HG03354 (cell line): Measurements from ENCODE around the gene GARIN5A.

Experiments used
- ATAC-seq: cut with Tn5 transposase; IDR thresholded peaks from one replicate; pipeline ENCODE4 v1.9.1; 2021; ENCODE audit warnings: mild to moderate bottlenecking; ENCODE audit not compliant: unreplicated experiment, poor library complexity, severe bottlenecking

The GARIN5A gene

DNA sequence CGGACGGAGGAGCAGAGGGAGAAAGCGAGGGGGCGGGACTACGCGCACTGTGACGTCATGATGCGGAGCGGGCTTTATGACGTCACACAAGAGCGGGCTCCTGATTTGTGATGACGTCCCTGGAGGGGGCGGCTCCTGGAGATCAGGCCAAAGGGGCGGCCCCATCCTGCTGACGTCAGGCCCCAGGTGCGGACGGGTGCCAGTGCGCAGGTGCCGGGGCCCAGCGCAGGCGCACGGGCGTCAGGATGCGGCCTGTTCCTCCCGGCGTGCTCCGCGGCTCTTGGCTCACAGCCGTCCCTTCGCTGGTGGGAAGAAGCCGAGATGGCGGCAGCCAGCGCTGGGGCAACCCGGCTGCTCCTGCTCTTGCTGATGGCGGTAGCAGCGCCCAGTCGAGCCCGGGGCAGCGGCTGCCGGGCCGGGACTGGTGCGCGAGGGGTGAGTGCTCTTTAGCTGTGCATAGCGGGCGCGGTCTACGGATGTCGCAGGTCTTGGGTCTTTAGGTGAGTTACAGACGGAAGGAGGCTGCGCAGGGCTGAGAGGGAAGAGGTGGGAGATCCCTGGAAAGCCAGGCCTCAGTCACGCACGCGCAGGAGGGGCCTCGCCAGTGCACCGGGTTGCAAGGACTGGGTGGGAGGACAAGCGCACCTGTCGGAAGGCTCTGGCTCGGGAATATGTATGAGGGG lies at the start of gene GARIN5A, which contains the start of gene EMC10:
Gene GARIN5A, minus strand, starts transcription at position 625 of the 683 bp plus-strand sequence. Its CDS starts 460 bp downstream, at position 165.
Gene EMC10, plus strand, starts transcription at position 284 of the 683 bp plus-strand sequence. Its CDS starts 38 bp downstream, at position 322.
- ATAC-seq = peak; percentile 92

DNA sequence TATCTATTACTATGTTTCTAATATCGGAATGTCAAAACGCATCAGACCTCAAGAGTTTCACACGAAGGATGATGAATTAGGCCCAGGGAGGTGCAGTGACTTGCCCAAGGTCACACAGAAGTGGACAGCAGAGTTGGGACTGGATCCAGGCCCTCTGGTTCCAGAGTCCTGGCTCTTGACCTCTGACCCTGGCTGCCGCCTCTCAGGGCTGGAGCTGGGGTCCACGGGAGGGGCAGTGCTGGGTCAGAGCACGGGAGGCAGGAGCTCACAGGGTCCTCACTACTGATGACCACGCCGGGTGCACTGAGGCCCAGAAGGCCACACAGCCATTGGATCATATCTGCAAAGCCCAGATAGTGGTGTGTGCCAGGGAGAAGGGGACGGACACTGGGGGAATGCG lies 46.2 kb upstream of the GARIN5A start:
- ATAC-seq = no peak

DNA sequence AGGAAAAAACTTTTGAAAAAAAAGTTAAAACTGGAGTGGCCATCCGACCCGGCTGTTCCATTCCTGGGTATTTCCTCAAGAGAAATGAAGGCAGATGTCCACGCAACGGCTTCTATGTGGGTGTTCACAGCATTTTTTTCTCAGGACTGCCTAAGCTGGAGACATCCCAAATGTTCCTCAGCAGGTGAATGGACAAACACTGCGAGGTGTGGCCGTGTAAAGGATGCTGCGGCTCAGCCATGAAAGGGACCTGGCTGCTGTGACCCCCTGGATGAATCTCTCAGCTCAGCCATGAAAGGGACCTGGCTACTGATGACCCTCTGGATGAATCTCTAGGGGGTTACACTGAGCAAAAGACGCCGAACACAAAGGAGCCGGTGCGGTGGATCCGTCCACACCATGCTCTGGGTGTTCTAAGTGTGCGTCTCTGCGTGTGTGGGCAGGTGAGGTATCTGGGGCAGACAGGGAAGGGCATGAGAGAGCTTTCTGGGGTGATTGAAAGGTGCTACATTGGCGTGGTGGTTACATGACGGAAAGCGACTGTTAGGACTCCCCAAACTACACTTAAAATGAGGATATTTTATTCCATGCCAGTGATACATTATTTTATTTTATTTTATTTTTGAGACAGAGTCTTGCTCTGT lies 44.3 kb upstream of the GARIN5A start:
- no peak for ATAC-seq

DNA sequence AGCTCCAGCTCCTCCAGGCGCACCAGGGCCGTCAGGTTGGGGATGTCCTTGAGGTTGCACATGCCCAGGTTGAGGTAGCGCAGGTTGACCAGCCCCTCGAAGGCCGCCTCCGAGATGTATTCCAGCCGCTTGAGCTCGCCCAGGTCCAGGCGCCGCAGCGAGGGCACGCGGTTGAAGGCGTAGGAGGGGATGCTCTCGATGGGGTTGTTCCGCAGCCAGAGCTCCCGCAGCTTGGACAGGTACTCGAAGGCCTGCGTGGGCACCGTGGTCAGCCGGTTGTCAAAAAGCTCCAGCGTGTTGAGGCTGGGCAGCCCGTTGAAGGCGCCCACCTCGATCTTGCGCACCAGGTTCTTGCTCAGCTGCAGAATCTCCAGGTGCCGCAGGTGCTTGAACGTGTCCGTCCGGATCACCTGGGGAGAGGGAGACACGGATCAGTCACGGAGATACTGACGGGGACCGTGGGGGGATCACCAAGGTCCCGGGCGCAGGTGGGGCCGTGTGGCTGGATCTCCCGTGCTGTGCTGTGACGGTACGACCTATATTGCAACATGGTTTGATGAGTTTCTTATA lies 42.4 kb upstream of the GARIN5A start:
- no peak for ATAC-seq

DNA sequence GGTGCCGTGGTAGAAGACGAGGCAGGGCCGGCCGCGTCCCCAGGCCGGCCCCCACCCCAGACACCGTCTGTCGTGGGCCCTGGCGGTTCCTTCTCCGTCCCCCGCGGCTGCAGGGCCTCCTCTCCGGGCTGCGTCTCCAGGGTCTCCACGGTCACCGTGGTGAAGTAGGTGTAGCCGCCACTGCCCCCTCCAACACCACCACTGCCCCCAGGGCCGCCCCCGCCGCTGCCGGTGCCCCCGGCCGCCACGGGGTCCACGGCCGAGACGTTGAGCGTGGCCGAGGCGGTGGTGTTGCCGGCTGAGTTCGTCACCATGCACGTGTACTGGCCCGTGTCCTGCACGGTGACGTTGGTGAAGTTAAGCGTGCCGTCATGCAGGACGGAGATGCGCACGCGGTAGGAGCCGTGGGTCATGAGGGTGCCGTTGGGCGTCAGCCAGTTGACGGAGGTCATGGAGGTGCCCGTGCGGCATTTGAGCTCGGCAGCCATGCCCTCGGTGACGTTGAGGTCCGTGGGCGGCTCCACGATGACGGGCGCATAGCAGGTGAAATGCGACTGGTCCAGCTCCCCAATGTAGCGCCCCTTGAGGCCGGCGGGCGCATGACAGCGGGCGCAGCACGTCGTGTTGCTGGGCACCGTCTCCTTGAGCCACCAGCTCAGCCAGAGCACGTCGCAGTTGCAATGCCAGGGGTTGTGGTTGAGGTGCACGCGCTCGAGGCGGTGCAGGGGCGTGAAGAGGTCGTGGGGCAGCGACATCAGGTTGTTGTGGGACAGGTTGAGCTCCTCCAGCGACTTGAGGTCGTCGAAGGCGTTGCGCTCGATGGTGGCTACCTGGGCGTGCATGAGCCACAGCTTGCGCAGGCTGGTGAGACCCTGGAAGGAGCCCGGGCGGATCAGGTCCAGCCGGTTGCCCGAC lies 41.7 kb upstream of the GARIN5A start:
- ATAC-seq = no peak

DNA sequence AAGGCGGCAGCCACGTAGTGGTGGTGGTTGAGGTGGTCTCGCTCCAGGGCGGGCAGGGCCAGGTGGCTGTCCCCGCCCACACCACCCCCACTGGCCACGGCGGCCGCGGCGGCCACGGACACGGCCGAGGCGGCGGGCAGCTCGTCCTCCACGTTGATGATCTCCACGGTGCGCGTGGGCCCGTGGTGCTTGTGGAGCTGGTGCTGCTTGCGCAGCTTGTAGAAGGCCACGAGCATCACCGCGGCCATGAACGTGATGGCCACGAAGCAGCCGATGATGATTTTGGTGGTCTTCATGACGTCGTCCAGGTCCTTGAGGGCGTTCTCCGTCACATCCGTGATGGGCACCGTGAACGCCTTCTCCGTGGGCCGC lies 41.0 kb upstream of the GARIN5A start:
- no peak for ATAC-seq

DNA sequence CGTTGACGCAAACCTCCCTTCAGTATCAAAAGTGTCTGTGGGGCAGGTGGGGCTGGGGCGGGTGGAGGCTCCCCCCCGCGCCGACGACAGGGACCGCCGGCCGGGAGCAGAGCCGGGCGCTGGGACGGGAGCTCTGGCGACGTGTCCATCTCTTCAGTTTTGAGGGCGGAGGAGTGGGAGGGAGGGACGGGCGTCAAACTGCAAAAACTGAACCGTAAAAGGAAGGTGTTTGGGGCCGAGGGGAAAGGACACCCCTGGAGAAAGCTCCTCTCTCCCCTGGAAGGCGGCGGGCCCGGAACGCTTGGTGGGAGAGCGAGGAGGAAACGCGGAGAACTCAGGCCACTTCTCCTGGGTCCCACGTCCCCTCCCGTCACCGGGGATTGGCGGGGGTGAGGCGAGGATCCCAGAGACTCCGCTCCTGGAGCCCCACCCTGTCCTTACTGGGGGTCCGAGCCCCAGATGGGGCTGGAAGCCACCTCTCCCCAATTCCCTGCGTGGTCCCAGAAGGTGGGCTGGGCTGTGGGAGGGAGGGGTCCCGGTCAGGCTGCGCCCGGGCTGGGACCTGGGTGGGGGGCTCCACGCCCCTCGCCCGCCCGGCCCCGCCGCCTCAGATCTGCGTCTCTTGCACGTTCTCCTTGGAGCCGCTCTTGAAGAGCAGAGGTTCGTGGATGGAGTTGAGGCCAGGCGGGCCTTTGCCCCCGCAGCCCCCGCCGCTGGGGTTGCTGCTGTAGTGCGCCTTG lies 40.5 kb upstream of the GARIN5A start:
- ATAC-seq = no peak

DNA sequence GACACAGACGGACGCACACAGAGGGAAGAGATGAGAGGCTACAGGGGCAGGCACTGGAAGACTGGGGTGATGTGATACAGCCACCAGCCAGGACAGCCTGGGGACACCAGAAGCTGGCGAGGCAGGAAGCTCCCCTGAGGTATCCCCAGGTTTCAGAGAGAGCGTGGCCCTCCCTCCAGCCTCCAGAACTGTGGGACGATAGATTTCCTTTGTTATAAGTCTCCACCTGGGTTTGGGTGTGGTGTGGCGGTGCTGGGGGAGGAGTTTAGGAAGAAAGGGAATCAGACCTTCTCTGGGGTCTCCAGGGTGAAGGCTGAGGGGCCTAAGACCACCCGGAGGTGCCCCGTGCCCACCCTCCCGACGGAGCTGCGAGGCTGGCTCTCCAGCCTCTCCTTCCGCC lies 39.8 kb upstream of the GARIN5A start:
- ATAC-seq = no peak

DNA sequence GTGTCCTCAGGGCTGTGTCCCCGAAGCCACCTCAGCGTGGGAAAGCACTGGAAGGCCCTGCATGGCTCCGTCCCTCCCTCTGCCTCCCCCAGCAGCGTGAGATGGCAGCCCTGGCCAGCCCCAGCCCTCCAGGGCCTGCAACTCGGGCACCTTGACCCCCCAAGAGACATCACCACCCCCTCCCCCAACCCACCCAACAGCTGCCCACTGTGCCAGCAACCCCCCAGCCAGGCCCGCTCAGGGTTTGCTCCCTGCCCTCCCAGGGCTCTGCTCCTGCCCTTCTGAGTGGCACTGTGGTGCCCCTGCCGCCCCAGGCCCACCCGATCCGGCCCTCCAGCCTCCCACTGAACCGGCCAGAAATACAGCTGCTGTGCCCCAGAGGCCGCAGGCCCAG lies 38.5 kb upstream of the GARIN5A start:
- no peak for ATAC-seq

DNA sequence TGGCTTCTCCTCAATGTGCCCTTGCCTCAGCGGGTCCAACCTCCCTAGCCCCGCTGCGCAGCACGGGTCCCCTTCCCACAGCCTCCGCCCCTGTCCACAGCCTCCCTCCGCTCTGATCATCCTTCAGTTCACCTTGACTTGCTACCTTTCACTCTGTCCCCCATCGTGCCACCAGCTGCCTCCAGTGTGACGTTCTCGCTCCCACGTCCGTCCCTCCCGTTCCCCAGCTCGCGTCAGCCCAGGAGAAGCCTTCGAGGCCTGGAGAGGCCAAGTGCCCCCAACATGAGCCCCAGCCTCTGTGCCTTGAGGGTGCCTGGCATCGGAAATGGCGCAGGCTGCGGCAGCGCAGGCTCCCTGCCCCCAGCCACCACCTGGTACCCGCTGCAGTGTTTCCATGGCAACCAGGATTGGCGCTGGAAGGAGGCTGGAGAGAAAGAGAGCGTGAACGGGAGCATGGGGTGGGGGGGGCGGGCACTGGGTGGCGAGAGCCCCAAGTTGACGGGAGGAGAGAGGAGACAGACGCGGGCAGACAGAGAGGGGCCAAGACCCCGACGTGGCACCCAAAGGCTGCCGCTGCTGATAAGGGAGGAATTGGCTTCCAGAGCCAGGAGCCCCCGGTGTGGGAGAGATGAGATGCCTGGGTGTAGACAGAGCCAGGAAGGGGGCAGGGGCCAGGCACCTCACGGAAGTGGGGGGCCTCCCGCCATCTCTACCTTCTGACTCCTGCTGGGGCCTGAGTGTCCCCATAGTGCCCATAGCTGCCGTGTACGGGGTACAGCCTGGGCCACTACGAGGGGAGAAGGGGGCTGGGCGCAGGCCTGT lies 37.9 kb upstream of the GARIN5A start:
- no peak for ATAC-seq

DNA sequence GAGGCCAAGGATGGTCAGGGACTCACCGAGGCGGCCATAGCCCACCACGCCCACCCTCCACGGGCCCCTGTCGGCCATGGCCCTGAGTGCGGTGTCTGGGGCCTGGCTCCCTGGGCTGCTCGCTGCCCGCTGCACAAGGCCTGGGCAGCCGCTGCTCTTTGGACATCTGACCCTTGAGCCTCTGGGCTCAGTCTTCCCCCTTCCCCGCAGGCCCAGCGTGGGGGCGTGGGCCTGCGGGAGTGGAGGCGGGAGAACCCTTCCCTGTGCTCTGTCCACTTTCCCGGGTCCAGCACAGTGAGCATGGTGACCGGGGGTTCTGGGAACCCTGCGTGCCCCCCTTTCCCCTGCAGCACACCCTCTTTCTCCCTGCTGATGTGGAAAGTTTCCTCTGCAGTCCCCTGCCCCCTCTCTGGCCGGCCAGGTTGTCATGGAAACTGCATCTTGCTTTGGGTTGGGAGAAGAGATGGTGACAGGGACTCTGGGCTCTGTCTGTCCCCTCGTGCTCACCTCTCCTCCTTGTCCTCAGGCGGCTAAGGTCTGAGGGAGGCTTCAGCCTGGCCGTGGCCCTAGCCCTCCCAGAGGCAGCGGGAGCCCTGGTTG lies 37.2 kb upstream of the GARIN5A start, which contains the start of gene ASPDH:
Gene ASPDH, minus strand, starts transcription at position 168 of the 600 bp plus-strand sequence. Its CDS starts 90 bp downstream, at position 78.
- ATAC-seq = no peak

DNA sequence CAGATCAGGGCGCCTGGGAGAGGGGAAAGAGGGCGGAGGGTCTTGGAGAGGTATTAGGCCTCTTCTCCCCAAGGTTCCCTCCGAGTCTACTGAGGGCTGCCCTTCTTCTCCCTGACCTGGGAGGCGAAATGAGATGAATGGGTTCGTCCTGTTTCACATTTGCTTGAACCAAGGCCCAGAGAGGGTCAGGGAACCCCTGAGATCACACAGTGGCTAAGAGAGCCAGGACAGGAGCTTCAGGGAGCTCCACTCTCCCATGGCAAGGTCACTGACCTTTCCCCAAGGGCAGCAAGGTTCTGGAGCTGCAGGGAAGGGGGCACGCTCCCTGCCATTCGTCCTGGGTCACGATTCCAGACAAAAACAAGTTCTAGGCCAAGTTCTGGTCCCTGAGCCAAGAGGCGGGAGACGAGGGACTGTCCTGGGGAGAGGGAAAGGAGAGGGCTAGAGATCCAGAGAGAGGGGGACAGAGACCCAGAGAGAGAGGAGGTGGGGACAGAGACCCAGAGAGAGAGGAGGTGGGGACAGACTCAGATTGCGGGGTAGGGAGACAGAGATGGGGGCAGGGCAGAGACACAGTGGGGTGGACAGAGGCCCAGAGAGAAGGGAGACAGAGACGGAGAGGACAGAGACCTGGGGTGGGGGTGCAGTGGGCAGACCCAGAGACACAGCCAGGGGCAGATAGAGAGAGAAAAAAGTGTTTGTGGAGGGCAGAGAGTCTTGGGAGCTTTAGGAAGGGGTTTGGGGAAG lies 36.5 kb upstream of the GARIN5A start:
- no peak for ATAC-seq

DNA sequence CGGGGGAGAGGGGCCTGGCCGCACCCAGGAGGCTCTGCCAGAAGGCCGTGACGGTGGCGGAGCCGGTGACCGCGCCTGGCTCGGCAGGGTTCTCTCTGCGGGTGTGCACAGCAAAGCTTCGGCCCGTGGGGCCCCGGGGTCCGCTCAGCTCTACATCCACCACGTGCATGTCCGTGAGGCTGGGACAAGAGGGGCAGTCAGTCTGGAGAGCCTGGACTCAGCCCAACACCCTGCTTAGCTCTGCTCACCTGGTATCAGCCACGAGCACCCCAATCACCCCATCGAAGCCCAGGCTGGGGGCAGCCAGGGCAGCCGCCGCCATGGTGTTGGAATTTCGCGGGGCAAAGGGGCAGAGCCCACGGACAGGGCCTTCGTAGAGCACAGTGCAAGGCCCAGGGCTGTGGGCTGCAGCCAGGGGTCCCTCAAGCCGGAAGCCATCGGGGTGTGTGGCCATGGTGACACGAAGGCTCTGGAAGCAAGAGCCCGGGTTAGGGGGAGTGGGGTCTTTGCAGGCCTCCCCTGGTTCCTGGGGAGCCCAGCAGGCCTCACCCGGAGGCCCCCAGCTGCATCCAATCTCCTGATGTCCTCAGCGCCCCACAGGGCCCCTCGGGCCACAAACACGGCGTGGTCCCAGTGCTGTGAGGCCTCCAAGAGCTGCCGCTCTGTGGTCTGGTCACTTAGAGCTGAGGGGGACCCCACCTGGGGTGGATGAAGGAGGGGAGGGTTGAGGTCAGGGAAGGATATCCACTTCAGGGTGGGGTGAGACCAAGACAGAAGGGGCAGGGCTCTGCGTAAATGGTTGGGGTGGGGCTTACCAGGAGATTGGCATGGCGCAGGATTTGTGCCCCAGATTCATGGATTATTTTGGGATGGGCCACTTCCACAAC lies 35.7 kb upstream of the GARIN5A start:
- no peak for ATAC-seq

DNA sequence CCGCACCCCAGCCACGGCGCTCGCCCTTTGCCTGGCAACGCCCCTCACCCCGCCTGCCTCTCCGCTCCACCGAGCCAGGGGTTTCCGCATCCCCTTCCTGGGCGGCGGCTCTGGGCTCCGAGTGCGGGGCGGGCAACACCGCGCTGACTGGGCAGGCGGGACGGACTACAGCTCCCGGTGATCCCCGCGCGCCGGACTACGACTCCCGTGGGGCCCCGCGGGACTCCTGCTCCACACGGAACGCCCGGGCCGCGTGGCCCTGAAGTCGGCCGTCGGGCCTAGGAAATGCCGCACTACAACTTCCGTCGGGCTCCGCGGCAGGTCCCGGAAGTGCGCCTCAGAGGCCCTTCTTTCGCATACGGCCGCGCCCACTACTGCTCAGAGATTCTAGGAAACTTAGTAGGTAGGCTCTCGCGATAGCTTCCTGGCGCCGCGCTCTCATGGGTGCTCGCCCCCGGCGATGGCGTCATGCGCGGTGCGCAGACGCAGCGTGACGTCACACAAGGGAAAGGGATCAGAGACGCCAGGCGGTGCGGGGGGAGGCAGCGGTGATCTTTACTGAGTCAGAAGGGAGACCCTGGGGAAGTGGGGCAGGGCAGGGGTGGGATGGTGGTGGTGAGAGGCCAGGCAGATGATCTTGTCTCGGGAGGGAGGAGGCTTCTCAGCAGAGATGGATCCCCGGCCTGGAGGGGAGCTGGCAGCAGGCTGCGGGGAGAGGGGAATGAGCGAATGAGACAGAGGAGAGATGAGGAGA lies 34.6 kb upstream of the GARIN5A start, which contains the start of gene JOSD2:
Gene JOSD2, minus strand, starts transcription at position 123 of the 754 bp plus-strand sequence. CDS start 760 bp downstream, outside the sequence.
- ATAC-seq = peak; percentile 89

DNA sequence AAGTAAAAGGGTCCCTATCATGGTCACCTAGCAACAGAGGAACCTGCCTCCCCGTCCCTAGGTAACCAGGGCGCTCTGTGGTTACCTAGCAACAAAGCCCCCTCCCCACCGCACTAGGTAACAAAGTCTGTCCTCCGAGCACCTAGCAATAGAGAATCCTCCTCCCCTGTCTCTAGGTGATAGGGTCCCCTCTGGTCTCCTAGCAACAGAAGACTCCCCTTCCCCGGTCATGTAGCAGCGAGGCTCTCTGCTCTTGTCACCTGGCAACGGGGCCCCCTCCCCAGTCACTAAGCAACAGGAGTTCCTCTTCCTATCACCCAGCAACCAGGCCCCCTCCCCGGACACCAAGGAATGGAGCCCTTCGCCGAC lies 34.0 kb upstream of the GARIN5A start:
- no peak for ATAC-seq
